ENCODE data around the gene TNXB.
"Not testable (repeated sequence)": the region's sequence is repeated elsewhere in the genome, so short reads cannot be mapped to it uniquely, and the experiment has no call there.

Gene TNXB

GRCh38 chr6:32086661-32087573, 22.2 kb downstream of the TNXB start:
- no peak for DNase-seq (ENCODE audit: low read depth, low spot score)

- no peak for DNase-seq (ENCODE audit: low read depth, low spot score)
Observed at GRCh38 chr6:32085759-32086459, 23.2 kb downstream of the TNXB start.

GRCh38 chr6:32084780-32085179, 24.4 kb downstream of the TNXB start:
- no peak for DNase-seq (ENCODE audit: low read depth, low spot score)

- no peak for DNase-seq (ENCODE audit: low read depth, low spot score)
Observed at GRCh38 chr6:32083812-32084768, 25.0 kb downstream of the TNXB start.

GRCh38 chr6:32082935-32083334, 26.2 kb downstream of the TNXB start:
- DNase-seq (ENCODE audit: low read depth, low spot score): no peak

- DNase-seq (ENCODE audit: low read depth, low spot score): no peak
Observed at GRCh38 chr6:32082478-32082877, 26.7 kb downstream of the TNXB start.

GRCh38 chr6:32081168-32081990, 27.8 kb downstream of the TNXB start:
- DNase-seq (ENCODE audit: low read depth, low spot score): no peak

- DNase-seq (ENCODE audit: low read depth, low spot score): no peak
Observed at GRCh38 chr6:32079566-32080290, 29.4 kb downstream of the TNXB start.

- DNase-seq (ENCODE audit: low read depth, low spot score): no peak
Observed at GRCh38 chr6:32076321-32076809, 32.8 kb downstream of the TNXB start.

- no peak for DNase-seq (ENCODE audit: low read depth, low spot score)
Observed at GRCh38 chr6:32075781-32076180, 33.4 kb downstream of the TNXB start.

GRCh38 chr6:32074996-32075532, 34.1 kb downstream of the TNXB start:
- DNase-seq (ENCODE audit: low read depth, low spot score): no peak

- DNase-seq (ENCODE audit: low read depth, low spot score): no peak
Observed at GRCh38 chr6:32073613-32074012, 35.5 kb downstream of the TNXB start.

- DNase-seq (ENCODE audit: low read depth, low spot score): no peak
Observed at GRCh38 chr6:32073101-32073500, 36.0 kb downstream of the TNXB start.

- DNase-seq (ENCODE audit: low read depth, low spot score): no peak
Observed at GRCh38 chr6:32070814-32071543, 38.2 kb downstream of the TNXB start.

GRCh38 chr6:32069878-32070515, 39.1 kb downstream of the TNXB start:
- no peak for DNase-seq (ENCODE audit: low read depth, low spot score)

GRCh38 chr6:32069460-32069859, 39.7 kb downstream of the TNXB start:
- DNase-seq (ENCODE audit: low read depth, low spot score): no peak

- no peak for DNase-seq (ENCODE audit: low read depth, low spot score)
Observed at GRCh38 chr6:32068867-32069266, 40.3 kb downstream of the TNXB start.

GRCh38 chr6:32068315-32068714, 40.8 kb downstream of the TNXB start:
- not testable (repeated sequence) for DNase-seq (ENCODE audit: low read depth, low spot score)

GRCh38 chr6:32067521-32067920, 41.6 kb downstream of the TNXB start:
- not testable (repeated sequence) for DNase-seq (ENCODE audit: low read depth, low spot score)
